ENCODE results near the gene MEIKIN.

The MEIKIN gene

GRCh38 chr5:131776450-131776849 is 169.0 kb downstream of the MEIKIN start:
- no peak for TF ChIP-seq CTCF (IDR thresholded peaks at IDR 0.05)
- H3K9ac ChIP-seq = no peak overlapping the region

GRCh38 chr5:131774652-131775367 is 170.7 kb downstream of the MEIKIN start:
- H2AFZ ChIP-seq = no peak overlapping the region
- H3K9ac ChIP-seq = no peak overlapping the region
- H3K27ac ChIP-seq = no peak overlapping the region
- no peaks in the 10 kb centered on the region for H3K36me3 ChIP-seq (ENCODE audit: control insufficient read depth, insufficient read depth, low read length)
- no peak for TF ChIP-seq CTCF (IDR thresholded peaks at IDR 0.05)
- no peak overlapping the region for H3K4me3 ChIP-seq (ENCODE audit: low read depth, low read length)
- H3K27me3 ChIP-seq (ENCODE audit: control insufficient read depth, insufficient read depth, low read length) = no peaks in the 10 kb centered on the region
- H3K4me2 ChIP-seq (ENCODE audit: low read length) = no peak overlapping the region
- H3K4me1 ChIP-seq = peaks cover 7% of the 10 kb centered on the region
- H3K79me2 ChIP-seq = peaks cover 22% of the 10 kb centered on the region
- H3K9me3 ChIP-seq (ENCODE audit: control insufficient read depth, low read length) = no peaks in the 10 kb centered on the region

More at GRCh38 chr5:131776450-131776849, 169.0 kb downstream of the MEIKIN start:
- Histone ChIP-seq H3K4me2 (ENCODE audit: low read length) (no peak overlapping the region), H3K27ac (no peak overlapping the region), H3K9me3 (ENCODE audit: control insufficient read depth, low read length) (no peaks in the 10 kb centered on the region), H3K27me3 (ENCODE audit: control insufficient read depth, insufficient read depth, low read length) (no peaks in the 10 kb centered on the region), H3K4me1 (peaks cover 7% of the 10 kb centered on the region), H3K4me3 (ENCODE audit: low read depth, low read length) (no peak overlapping the region), H2AFZ (no peak overlapping the region), H3K79me2 (peaks cover 32% of the 10 kb centered on the region), H3K36me3 (ENCODE audit: control insufficient read depth, insufficient read depth, low read length) (no peaks in the 10 kb centered on the region)

GRCh38 chr5:131773805-131774204 is 171.7 kb downstream of the MEIKIN start:
- no peak overlapping the region for H3K4me3 ChIP-seq (ENCODE audit: low read depth, low read length)
- H3K4me1 ChIP-seq = peaks cover 7% of the 10 kb centered on the region

GRCh38 chr5:131771692-131772091 is 173.8 kb downstream of the MEIKIN start:
- no peak overlapping the region for H3K4me2 ChIP-seq (ENCODE audit: low read length)
- H3K79me2 ChIP-seq = peaks cover 15% of the 10 kb centered on the region
- H3K36me3 ChIP-seq (ENCODE audit: control insufficient read depth, insufficient read depth, low read length) = no peaks in the 10 kb centered on the region
- no peak for TF ChIP-seq CTCF (IDR thresholded peaks at IDR 0.05)
- H3K9me3 ChIP-seq (ENCODE audit: control insufficient read depth, low read length) = no peaks in the 10 kb centered on the region
- H3K27me3 ChIP-seq (ENCODE audit: control insufficient read depth, insufficient read depth, low read length) = no peaks in the 10 kb centered on the region
- no peak overlapping the region for H3K27ac ChIP-seq
- peaks cover 7% of the 10 kb centered on the region for H3K4me1 ChIP-seq
- H2AFZ ChIP-seq = no peak overlapping the region
- no peak overlapping the region for H3K4me3 ChIP-seq (ENCODE audit: low read depth, low read length)
- H3K9ac ChIP-seq = no peak overlapping the region

More at GRCh38 chr5:131773805-131774204, 171.7 kb downstream of the MEIKIN start:
- Histone ChIP-seq H3K9me3 (ENCODE audit: control insufficient read depth, low read length) (no peaks in the 10 kb centered on the region), H3K36me3 (ENCODE audit: control insufficient read depth, insufficient read depth, low read length) (no peaks in the 10 kb centered on the region), H3K79me2 (peaks cover 18% of the 10 kb centered on the region), H3K27me3 (ENCODE audit: control insufficient read depth, insufficient read depth, low read length) (no peaks in the 10 kb centered on the region), H3K9ac (no peak overlapping the region), H3K27ac (no peak overlapping the region), H3K4me2 (ENCODE audit: low read length) (no peak overlapping the region), H2AFZ (no peak overlapping the region)
- TF ChIP-seq CTCF (IDR thresholded peaks at IDR 0.05) = no peak

GRCh38 chr5:131769961-131770360 is 175.5 kb downstream of the MEIKIN start:
- peaks cover 15% of the 10 kb centered on the region for H3K4me1 ChIP-seq
- H3K4me2 ChIP-seq (ENCODE audit: low read length) = no peak overlapping the region
- H3K79me2 ChIP-seq = peaks cover 26% of the 10 kb centered on the region
- H3K9ac ChIP-seq = no peak overlapping the region
- no peak for TF ChIP-seq CTCF (IDR thresholded peaks at IDR 0.05)
- H3K9me3 ChIP-seq (ENCODE audit: control insufficient read depth, low read length) = no peaks in the 10 kb centered on the region
- H3K27me3 ChIP-seq (ENCODE audit: control insufficient read depth, insufficient read depth, low read length) = no peaks in the 10 kb centered on the region
- no peaks in the 10 kb centered on the region for H3K36me3 ChIP-seq (ENCODE audit: control insufficient read depth, insufficient read depth, low read length)
- no peak overlapping the region for H3K27ac ChIP-seq
- no peak overlapping the region for H3K4me3 ChIP-seq (ENCODE audit: low read depth, low read length)
- H2AFZ ChIP-seq = no peak overlapping the region
